Measurements from ENCODE around the gene PCSK7.
A peak's percentile ranks its signal among the peaks of the same experiment; 100 is the strongest.
"Not testable (repeated sequence)": the region's sequence is repeated elsewhere in the genome, so short reads cannot be mapped to it uniquely, and the experiment has no call there.

The PCSK7 gene

DNA sequence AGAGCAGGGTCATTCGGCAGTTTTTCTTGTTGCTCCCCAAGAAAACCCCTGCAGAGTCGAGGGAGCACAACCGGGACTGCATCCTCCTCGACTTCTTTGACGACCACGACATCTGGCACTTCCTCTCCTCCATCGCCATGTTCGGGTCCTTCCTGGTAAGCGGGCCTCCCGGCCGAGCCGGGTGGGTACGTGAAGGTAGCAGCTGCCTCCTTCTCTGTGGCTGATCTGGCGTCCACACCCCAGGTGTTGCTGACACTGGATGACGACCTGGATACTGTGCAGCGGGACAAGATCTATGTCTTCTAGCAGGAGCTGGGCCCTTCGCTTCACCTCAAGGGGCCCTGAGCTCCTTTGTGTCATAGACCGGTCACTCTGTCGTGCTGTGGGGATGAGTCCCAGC lies 36.1 kb downstream of the PCSK7 start:
- DNase-seq, result no peak

DNA sequence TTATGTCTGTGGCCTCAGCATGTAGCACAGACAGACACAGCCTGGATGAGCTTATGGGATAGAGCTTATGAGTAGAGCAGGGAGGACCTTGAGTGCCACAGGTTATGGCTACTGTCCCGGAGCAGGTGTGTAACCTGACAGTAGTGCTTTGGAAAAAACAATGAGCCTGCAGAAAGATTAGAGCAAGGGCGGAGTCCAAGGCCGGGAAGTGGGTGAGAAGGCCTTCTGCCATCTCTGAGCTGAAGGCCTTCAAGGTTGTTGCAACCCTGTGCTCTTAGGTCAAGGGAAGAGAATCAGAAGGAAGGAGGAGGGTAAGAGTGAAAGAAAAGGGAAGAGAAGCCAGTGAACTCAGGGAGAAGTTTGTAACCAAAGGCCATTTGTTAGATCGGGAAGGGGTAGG lies 36.6 kb downstream of the PCSK7 start:
- no peak for DNase-seq

DNA sequence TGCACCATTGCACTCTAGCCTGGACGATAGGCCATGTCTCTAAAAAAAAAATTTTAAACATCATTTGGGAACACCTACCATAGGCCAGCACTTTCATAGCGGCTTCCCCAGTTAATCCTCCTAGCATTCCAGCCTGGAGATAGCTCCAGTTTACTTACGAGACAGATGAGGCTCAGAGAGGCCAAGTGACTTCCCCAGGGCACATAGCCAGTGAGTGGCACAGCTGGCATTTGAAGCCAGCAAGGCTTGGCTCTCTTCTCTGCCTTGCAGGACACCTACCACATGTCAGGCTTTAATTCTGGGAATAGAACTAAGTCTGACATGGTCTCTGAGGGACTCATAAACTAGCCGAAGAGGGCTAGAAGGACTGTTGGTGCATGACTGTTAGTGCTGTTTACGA lies 37.6 kb downstream of the PCSK7 start:
- no peak for DNase-seq

DNA sequence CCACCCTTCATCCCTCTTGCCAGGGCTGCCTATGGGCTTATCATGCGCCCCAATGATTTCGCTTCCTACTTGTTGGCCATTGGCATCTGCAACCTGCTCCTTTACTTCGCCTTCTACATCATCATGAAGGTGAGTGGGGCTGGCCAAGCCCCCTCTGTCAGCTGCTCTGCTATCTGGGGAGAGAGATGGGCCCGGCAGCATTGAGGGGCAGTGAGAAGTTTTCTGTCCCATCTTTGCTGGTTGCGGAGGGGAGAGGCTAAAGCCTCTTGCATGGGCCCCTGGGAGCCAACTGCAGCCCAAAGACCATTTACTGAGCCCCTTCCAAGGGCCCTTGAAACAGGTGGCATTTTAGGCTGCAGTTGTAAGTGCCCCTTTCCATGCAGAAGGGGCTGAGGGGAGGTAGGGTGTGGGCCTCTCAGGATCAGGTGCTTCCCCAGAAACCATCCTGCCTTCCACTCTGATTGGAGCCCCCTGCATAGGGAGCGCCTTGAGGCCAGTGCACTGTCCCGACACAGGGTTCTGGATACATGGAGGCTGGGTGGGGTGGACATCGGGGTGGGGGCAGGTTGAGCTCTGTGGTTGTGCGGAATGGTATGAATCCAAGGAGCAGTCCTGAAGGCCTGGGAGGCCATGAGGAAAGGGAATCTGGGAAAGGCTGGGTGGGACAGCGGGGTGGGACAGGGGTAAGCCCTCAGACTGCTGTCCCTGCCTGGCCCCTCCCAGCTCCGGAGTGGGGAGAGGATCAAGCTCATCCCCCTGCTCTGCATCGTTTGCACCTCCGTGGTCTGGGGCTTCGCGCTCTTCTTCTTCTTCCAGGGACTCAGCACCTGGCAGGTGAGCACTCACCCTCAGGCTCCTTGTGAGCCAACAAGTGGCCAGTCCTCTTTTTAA lies 38.5 kb downstream of the PCSK7 start:
- DNase-seq, result no peak

DNA sequence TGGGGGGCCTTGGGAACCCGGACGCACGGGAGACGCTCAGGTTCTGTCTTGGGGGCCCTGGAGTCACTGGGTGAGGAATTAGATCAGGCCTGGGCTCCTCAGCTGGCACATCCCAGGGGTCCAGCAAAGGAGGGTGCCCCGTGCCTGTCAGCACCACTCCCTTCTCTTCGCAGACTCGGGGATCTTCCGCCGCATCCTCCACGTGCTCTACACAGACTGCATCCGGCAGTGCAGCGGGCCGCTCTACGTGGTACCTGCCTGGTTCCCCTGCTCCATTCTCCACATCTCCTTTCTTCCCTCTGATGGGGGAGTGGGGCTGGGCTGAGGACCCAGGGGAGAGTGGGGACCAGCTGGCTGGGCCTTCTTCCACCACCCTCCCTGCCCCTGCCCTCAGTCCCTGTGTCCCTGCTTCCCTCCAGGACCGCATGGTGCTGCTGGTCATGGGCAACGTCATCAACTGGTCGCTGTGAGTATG lies 39.4 kb downstream of the PCSK7 start:
- DNase-seq, result no peak

DNA sequence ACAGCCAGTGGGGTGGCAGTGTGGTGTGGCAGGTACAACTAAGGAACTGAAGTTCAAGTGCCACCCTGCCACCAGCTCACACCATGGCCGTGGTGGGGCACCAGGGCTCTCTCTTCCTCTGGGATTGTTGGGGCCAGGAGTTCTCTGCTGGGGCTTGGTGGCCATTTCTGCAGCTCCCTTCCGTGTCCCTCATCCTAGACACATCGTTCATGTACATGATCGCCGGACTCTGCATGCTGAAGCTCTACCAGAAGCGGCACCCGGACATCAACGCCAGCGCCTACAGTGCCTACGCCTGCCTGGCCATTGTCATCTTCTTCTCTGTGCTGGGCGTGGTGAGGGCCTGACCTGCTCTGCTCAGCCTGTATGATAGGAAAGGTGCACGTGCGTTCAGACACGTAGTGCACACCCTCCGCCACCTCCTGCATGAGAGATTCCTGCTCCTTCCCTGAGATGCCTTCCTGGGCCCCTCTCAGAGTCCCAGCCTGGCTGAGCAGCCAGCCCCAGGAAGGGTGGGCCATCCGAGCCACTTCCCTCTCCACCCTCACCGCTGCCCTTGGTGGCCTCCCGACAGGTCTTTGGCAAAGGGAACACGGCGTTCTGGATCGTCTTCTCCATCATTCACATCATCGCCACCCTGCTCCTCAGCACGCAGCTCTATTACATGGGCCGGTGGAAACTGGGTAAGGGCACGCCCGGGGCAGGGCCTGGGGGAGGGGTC lies 40.0 kb downstream of the PCSK7 start:
- no peak for DNase-seq

DNA sequence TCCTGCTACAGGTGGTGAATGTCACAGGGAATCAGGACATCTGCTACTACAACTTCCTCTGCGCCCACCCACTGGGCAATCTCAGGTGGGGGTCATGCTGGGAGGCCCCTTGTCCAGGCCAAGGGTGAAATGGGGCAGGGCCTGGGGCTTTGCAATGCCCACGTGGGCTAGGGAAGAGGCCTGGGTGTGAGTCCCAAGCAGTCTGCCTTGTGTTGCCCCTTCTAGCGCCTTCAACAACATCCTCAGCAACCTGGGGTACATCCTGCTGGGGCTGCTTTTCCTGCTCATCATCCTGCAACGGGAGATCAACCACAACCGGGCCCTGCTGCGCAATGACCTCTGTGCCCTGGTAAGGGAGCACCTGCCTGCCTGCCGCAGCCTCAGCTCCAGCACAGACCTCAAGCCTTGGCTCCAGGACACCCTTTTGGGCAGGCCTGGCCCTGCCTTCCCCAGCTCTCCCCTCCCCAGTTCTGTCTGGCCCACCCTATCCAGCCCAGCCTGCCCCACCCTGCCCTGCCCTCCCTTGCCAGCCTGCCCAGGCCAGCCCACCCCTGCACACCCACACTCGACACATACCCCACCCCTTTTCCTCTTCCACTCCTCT lies 41.8 kb downstream of the PCSK7 start:
- DNase-seq, result no peak

DNA sequence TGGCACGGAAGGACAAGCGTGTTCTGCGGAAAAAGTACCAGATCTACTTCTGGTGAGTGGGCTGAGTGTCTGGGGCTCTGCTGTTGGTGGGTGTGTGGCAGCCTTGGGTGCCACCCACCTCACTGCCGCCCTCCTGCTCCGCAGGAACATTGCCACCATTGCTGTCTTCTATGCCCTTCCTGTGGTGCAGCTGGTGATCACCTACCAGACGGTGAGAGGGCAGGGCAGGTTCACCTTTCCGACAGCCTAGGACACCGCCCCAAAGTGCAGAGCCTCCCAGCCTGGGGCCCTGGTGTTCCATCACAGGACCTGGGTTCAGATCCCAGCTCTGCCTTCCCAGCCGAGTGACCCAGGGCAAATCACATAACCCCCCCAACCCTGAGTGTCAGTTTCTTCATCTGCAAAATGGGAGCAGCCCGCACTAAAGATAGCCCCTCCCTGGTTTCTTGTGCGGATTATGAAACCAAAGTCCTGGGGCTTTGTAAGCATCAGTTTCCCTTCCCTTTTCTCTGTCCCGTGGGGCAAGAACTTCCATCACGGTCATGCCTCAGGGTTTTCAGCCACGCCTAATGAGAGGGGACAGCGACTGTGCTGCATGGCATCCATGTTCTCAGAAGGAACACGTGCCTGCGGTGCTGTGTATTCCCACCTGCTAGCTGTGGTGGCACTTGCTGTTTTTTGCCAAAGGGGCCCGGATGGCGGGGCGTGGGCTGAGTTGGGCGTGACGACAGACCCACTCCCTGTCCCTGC lies 42.5 kb downstream of the PCSK7 start:
- peak; percentile 25 for DNase-seq

DNA sequence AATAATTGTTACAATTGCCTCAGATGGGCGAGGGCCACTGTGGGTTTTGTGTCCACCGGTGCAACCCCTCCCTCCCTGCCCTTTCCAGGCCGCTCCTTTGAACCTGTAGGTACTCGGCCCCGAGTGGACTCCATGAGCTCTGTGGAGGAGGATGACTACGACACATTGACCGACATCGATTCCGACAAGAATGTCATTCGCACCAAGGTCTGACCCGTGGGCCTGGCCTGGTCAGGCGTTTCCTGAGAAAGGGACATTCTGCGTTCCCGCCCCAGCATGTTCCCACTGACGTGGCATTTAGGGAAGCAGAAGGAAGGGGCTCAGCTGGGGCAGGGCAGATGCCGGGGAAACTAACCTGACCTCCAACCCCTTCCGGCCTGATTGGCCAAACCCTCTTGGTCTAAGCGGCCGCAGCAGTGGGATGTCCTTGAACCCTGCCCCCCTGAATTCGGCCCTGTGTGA lies 43.2 kb downstream of the PCSK7 start:
- DNase-seq, result no peak

DNA sequence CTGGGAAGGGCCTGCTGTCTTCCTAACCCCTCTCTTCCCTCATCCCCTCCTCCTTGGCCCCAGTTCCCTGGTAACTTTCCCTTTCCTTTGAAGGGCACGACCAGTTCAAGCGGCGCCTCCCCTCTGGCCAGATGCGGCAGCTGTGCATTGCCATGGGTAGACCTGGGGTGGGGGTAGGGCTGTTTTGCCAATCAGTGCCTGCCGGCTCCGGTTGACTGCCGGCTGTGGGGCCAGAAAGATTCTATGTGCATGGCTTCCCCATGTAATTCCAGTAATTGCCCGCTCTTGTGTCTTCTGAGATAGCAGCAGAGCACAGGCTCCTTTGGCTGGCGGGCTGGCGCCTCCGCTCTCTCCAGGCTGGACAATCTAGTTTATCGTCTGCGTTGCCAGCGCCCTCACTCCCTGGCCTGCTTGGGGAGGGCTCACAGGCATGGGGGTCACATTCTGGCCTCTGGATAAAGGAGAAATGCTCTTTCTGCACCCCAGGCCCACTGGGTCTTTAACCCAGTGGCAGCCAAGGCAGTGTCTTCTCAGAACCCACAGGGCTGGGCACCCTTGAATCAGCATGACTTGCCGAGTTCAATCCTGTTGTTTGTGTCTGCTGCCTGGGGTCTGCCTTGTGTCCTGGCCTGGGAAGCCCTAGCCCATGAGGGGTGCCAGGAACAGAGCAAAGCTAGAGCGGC lies 43.9 kb downstream of the PCSK7 start:
- DNase-seq, result no peak

DNA sequence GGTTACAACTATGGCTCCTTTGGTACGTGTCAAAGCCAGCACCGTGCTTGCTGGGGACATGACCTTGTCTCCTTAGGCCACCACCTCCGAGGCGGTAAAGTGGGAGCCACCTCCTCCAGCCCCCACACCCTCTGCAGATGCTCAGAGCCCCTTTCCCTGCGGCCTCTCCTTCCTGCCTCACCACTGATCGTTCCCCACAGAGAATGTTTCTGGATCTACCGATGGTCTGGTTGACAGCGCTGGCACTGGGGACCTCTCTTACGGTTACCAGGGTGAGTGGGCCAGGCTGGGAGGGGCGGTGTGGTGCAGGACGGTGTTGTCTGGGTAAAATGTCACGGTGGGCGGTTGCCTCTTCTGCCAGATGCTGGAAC lies 44.5 kb downstream of the PCSK7 start:
- DNase-seq, result no peak

DNA sequence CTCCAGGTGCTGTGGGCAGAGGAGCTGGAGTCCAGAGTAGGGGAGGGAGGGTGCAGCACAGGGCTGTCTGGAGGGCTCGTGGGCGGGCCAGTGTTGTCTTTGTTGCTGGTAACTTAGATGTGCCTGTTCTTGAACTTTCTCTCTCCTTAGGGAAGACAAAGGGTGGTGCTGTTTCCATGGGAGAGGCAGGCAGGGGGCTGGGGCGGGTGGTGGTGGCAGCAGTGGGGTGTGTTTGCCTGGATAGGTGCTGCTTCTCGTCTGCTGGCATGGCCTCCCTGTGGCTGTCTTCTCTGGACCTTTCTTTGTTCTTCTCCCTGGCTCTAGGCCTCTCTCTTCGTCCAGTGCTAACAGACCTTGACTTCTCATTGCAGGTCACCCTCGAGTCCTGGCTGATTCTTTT lies 44.9 kb downstream of the PCSK7 start:
- DNase-seq, result no peak

DNA sequence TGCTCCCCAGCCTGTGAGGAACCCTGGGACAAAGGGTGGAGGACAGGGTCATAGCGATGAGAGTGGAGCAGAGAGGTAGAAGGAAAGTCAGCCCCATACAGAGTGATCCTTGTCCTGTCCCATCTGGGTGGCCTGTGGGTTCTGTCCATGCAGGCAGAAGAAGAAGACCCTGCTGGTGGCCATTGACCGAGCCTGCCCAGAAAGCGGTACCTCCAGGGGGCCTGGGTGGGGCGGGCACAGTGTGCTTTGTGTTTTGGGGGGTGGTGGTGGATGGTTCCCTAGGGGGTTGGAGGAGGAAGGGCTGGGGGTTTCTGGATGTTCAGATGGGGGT lies 45.5 kb downstream of the PCSK7 start:
- DNase-seq, result no peak

DNA sequence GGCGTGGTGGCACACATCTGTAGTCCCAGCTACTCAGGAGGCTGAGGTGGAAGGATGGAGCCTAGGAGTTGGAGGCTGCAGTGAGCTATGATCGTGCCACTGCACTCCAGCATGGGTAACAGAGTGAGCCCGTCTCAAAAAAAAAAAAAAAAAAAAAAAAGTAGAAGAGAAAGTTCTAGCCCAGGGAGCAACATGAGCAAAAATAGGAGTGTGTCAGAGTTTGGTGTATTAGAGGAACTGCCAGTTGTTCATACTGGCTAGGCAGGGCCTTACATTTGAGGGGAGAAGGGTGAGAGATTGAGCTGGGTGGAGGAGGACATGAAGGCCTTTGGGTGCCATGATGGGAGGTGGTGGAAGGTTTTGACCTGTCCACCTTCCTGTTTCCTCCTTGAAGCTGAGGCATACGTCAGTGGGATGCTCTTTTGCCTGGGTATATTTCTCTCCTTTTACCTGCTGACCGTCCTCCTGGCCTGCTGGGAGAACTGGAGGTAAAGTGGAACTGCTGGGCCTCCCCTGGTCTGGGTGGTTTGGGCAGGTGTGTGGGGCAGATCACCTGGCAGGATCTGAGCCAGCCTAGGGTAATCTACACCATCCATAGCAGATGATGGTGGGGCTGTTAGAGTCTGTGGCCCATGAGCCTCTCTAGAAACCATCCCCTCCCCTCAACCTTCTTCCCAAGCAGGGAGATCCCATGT lies 46.0 kb downstream of the PCSK7 start:
- DNase-seq, result peak; percentile 1

DNA sequence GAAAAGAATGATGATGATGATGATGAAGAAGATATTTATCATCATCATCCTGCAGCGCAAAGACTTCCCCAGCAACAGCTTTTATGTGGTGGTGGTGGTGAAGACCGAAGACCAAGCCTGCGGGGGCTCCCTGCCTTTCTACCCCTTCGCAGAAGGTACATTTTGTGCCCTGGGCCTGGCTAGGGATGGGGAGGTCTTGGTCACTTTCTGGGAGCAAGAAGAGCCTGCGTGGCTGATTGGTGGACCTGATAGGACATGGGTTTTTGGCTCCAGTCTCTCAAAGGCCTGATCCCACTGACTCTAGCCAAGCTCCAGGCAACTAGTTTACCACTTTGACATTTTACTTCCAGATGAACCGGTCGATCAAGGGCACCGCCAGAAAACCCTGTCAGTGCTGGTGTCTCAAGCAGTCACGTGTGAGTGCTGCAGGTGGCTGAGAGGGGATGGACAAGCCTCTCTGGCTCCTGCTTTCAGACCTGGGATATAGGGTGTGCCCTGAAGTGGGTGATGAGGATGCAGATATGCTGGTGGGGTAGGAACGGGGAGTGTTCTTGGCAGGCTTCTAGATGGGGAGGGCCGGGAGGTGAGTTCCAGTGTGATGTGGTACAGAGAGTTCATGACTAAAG lies 48.0 kb downstream of the PCSK7 start:
- no peak for DNase-seq

DNA sequence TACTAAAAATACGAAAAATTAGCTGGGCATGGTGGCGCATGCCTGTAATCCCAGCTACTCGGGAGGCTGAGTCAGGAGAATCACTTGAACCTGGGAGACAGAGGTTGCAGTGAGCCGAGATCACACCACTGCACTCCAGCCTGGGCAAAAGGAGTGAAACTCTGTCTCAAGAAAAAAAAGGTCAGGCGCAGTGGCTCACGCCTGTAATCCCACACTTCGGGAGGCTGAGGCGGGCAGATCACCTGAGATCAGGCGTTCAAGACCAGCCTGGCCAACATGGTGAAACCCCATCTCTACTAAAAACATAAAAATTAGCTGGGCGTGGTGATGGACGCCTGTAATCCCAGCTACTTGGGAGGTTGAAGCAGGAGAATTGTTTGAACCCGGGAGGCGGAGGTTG lies 48.7 kb downstream of the PCSK7 start:
- not testable (repeated sequence) for DNase-seq

DNA sequence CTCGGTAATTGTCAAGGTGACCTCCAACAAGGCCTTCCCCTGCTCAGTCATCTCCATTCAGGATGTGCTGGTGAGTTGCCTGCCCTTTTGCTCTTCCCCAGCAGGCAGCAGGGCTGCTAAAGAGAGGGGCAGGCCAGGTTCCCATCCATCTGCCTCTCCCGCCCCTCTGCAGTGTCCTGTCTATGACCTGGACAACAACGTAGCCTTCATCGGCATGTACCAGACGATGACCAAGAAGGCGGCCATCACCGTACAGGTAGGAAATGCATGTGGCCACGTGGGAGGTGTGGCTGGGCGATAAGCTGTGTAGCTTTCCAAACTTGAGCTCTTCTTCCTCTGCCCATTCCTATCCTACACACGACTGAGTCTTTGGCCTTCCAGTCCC lies 49.3 kb downstream of the PCSK7 start:
- no peak for DNase-seq

DNA sequence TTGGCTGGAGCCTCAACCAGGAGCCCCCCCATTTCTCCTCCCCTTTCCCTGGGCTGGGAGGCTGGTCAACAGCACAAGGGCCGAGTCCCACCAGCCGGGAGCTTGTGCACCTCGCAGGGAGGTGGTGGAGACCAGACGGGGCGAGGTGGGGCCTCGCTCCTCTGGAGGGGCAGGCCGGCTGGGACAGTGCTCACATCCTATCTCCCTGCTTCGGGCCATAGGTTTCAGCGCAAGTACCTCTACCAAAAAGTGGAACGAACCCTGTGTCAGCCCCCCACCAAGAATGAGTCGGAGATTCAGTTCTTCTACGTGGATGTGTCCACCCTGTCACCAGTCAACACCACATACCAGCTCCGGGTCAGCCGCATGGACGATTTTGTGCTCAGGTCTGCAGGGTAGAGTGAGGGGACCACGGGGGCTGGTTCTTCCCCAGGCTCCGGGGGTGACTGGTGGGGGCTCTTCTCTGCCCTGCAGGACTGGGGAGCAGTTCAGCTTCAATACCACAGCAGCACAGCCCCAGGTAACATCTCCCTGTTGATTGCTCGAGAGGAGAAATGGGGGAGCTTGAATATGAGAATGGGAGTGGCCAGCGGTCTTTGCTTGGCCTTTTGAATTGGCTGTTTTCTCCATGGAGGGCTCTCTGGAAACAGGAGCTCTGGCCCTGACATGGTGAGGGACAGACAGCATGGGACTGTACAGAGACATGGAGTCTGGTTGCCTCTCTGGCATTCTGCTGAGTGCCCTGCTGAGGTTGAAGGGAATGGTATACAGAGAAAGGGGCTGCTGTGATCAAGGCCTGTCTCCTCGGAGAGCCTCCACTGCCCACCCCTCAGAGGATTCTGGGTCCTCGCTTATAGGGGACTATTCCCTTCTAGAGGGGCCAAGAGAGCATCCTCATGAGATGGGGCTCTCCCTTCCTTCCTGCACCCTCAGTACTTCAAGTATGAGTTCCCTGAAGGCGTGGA lies 50.0 kb downstream of the PCSK7 start:
- DNase-seq, result no peak

DNA sequence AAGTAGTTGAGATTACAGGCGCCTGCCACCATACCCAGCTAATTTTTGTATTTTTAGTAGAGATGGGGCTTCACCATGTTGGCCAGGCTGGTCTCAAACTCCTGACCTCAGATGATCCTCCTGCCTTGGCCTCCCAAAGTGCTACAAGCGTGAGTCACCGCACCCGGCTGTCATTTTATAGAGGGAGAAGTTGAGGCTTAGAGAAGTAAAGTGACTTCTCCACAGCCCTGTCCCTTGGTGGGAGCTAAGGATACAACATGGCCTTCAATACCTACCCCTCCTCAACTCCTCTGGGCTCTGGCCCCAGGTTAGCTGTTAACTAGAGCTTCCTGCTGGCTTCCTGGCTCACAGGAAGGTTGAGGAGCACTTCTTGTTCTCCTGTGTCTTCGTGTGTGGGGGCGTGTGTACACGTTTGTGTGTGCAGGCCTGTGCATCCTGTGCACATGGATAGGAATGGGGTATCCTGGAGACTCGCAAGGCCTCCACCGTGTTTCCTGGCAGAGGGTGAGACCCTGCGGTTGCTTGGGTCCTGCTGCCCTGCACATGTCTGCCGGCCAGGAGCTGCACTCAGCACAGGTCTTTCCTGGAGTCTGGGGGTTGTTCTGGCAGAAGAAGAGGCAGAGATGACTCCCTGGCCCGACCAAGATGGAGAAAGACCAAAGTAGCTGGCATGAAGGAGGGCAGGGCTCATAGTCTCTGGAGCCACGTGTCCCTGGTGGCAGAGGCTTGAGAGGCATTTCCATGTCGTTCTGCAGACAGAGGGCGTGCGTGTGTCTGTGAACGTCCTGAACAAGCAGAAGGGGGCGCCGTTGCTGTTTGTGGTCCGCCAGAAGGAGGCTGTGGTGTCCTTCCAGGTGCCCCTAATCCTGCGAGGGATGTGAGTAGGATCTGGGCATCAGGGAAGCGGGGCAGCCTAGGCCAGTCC lies 51.0 kb downstream of the PCSK7 start:
- peak; percentile 12 for DNase-seq
